HG03460 (cell line): ENCODE measurements around the gene LRRC2.
"Not testable (repeated sequence)": the region's sequence is repeated elsewhere in the genome, so short reads cannot be mapped to it uniquely, and the experiment has no call there.

ENCODE experiments used
- ATAC-seq: cut with Tn5 transposase; IDR thresholded peaks from one replicate; pipeline ENCODE4 v1.9.1; 2021; ENCODE audit not compliant: unreplicated experiment

Gene LRRC2

GRCh38 chr3:46558184-46559043 lies 7.7 kb downstream of the LRRC2 start:
- peak; percentile 95 for ATAC-seq

DNA sequence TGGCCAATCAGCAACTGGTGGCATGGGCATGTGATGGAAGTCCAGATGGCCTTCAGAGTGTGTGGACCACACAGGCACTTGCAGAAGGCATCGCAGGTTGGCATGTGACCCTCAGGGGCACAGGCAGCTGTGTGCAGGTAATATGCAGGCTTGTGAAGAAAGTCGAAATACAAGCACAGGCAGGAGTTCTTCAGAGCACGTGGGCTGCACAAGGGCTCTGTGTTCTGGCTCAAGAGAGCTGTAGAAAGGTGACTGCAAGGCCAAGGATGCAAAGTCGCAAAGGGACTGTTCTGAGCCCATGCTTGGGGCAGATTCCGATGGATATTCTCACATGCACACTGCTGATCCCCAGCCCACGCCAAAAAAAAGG lies 8.3 kb downstream of the LRRC2 start:
- no peak for ATAC-seq

- ATAC-seq = no peak
Observed at GRCh38 chr3:46553154-46553553, 12.9 kb downstream of the LRRC2 start.

DNA sequence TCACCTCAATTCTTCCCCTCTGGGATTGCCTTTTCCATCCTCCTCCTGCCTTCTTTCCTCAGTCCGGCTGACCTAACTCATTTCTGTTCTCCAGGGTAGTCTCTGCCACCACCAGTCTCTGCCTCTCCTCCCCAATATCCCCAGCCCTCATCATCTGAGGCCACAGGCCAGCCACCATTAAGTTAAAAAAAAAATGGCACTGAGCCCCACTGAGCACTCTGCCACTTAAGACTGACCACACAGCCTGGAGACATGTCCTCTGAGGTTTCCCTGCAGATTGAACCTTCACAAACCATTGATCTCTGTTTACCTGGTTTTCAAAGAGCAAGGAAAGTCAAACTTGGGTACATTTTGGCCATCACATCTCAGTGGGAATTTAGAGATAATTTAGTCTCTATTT lies 13.6 kb downstream of the LRRC2 start:
- ATAC-seq = no peak

DNA sequence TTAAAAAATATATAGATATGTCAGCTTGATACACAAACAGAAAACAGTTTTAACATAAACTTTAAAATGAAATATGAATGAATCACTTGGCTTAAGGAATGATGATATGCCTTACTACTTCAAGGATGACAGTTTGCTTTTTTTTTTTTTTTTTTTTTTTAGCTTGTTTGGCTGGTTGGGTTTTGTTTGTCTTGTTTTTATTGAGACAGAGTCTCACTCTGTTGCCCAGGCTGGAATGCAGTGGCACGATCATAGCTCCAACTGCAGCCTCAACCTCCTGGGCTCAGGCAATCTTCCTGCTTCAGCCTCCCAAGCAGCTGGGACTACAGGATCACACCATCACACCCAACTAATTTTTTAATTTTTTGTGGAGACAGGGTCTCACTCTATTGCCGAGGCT lies 14.5 kb downstream of the LRRC2 start:
- ATAC-seq = no peak

DNA sequence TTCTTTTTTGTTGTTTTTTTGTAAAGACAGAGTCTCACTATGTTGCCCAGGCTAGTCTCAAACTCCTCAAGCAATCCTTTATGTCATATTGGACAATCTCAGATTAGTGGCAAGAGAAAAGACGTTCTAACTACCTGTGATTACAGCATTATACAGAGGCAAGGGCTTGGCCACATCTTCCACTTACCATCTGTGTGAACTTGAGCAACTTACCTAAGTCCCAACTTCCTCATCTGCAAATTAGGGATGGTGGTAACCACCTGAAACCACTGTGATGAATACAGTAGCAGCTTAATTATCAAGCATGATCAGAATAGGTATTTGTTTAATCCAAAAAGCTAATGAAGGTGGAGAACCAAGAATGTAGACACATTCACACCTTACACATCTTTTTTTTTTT lies 16.1 kb downstream of the LRRC2 start:
- ATAC-seq = no peak

DNA sequence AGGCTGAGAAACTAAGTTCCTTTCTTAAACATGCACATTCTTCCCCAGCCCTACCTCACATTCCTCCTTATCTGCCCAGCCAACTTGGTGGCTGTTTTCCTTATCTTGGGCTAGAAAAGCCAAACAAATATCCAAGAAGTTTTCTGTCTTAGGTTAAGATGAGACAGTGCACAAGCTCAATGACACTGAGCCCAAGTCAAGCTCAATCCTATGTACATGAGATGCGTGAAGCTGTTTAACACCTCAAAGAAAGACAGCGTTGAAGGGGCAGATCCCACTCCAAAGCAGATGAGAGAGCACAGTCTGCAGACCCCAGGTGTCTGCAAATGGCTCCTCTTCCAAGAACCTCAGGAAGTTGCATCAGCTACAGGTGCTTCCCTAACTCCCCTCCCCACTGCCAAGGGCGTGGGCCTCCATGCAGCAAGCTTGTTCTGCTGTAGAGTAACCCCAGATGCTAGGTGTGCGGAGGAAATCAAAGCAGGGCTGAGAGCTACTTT lies 16.6 kb downstream of the LRRC2 start:
- ATAC-seq = no peak

GRCh38 chr3:46548611-46549010 lies 17.5 kb downstream of the LRRC2 start:
- ATAC-seq = not testable (repeated sequence)

DNA sequence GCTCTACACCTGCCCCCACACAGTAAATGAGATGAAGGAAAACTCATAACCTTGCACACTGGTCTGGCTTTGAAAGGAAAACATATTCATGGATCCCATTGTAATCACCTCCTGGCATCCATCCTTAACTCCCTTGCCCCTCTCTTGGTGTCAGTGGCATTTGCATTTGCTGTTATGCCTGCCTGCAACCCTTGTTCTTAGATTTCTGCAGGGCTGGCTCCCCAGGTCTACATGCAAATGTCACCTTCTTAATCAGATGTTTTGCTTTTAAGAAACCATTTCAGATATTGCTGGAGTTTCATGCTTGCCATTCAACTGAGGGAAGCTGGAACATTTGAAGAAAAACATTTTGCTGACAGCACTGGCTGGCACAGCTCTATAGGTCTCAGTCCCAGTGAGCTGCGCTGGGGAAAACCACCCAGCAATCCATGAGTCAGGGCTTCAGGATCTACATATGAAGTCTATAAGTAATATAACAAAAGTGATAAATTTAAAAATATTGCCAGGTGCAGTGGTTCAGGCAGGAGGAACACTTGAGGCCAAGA lies 19.1 kb downstream of the LRRC2 start:
- ATAC-seq = no peak

DNA sequence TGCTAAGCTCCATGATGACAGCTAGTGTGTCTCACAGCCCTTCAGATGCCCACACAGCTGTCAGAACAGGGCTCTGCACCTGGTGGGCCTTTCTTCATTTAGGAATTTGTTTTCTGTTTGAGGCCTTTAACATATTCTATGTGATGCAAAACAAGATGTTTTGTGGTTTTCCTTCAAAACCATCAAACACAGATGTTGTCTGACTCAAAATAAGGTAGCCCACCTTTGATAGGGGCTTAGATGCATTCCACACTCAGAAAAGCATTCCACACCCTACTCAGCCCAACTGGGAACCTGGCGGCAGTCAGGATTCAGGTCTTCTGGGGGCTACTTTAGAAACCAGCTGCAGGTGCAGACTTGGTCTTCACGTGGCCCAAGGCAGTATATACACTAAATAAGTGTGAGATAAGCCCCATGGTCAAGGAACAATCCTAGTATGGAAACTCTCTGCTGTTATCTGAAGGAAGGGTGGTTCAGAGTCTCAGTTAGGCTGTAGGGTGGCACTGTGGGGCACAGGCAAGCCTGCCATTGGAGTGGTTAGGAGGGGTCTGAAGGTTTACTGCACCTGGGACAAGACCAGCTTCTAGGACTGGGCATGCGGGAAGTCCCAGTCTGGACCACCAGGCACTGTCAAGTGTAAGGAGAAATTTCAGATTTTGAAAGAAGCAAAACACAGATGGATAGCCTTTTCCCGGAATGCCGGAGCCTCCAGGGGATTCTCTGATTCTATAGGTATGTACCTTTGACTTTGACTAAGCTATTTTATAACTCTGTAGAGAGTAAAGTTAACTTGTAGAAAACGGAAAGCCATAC lies 20.1 kb downstream of the LRRC2 start:
- no peak for ATAC-seq

- no peak for ATAC-seq
Observed at GRCh38 chr3:46544771-46545503, 21.2 kb downstream of the LRRC2 start.

DNA sequence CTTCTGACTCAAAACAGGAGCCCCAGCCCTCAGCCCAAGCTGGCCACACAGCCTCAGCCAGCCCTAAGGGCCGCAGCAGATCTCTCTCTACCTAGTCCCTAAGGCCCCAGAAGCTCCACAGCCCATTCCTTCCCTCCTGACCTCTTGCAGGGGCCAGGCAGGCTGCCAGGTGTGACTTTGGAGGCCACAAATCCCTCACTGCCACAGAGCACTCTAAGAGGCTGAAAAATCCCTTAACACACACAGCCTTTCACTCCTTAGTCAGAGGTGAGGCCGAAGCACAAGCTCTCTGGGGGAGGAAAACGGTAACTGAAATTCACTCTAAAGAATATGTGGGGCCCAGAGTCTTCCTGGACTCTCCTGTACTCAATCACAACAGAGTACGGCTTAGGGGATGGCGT lies 23.3 kb downstream of the LRRC2 start:
- ATAC-seq = no peak

DNA sequence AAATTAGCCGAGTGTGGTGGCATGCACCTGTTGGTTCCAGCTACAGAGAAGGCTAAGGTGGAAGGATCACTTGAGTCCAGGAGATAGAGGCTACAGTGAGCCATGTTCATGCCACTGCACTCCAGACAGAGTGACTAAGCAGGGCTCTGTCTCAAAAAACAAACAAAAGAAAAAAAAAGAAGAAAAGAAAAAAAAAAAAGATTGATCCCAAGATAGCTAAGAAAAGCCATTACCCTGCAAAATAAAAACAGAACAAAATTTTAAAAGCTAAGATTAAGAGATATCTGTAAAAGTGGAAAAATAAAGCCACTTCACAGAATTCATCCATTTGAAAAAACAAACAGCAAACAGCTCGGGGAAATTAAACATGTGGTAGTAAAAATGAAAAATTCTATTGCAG lies 23.8 kb downstream of the LRRC2 start:
- ATAC-seq = no peak

DNA sequence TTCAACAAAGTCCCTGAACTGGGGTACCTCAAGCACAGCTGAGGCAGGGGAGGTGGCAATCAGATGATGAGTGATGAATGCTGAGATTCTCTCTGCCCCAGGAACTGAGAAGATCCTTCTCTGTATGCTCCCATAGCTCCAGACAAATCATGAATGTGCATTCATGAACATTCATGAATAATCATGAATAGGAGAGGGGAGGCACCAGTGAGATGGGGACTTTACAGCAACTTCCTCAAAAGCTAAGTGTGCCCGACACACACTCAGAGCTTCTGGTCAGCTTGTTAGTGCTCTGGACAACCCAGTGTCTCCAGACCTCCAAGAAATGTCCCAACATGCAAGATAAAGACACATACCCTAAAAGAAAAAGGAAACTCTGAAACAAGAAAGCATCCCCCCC lies 24.3 kb downstream of the LRRC2 start:
- no peak for ATAC-seq

DNA sequence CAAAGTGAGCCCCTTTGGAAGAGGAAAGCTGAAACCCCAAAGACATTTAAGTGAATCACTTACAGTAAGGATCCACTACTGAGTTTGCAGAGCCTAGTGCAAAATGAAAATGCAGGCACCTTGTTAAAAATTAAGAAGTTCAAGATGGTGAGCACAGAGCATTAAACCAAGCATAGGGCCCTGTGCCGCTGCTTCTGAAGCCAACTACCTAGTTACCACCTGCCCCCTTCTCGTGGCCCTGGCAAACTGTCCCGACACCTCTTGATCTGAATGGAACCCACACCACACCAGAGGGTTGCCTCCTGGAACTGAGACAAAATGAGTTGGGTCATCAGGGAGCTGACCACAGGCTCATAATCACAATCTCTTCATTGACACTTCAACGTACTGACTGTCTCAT lies 25.6 kb downstream of the LRRC2 start:
- no peak for ATAC-seq

DNA sequence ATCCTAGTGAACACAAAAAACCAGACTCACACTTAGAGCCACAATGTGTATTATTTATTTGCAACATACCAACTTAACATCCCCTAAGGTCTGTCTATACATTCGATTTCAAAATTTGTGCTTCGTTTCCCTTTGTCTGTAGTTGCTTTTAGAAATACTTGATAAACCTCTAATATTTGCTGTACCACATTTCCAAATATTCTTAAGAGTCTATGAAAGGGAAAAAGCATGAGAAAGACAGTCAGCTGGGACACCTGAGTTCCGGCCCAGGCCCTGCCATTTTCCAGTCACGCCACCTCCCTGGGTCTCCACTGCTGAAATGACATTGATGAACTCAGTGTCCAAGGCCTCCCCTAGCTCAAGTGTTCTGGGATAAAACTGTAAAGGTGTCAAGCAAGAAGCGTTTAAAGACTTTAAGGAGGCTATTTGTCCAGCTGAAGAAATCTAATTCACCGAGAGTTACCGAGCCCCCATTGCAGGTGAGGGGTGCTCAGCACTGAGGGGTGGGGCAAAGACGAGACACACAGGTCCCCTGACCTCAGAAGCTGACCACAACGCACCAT lies 26.6 kb downstream of the LRRC2 start:
- no peak for ATAC-seq

GRCh38 chr3:46538803-46539442 lies 27.2 kb downstream of the LRRC2 start:
- peak; percentile 77 for ATAC-seq

- ATAC-seq = not testable (repeated sequence)
Observed at GRCh38 chr3:46538425-46538802, 27.7 kb downstream of the LRRC2 start.

DNA sequence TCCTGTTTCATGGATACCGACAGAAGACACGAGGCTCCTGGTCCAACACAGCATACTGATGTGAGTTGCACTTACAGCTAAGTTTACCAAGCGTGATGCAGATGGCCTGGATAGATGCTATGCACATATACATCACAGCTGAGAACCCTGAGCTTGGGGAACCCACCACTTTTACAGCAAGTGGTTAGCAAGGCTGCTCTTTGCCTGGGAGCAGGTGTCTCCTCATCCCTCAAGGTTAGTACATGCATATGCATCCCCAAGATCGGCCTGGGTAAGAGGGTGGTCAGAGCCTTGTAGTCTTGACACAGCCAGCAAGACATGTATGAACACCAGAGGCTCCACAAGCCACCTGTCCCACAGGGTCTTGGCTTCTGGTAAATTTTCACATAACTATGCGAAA lies 28.3 kb downstream of the LRRC2 start:
- no peak for ATAC-seq

DNA sequence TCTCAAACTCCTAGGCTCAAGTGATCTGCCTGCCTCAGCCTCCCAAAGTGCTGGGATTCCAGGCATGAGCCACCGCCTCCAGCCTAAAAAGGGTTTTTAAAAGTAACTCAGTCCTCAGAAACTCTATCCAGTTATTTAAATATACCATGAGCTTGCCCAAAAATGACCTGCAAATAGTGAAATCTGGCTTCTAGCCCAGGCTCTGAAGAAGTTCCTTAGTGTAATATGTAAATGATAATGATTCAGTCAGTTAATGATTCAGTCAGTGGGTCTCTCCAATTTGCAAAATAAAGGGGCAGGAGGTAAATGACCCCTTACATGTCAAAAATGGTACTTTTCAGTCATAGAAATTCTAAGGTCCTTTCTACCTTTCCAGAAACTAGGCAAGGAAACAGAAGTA lies 28.8 kb downstream of the LRRC2 start:
- ATAC-seq = no peak
